Activated CD4-positive, alpha-beta T cell treated with anti-CD3 and anti-CD28 coated beads for 24 hours (primary cell): ENCODE measurements around the gene RAI2.
"Not testable (repeated sequence)": the region's sequence is repeated elsewhere in the genome, so short reads cannot be mapped to it uniquely, and the experiment has no call there.

Source experiments
- DNase-seq, 2 donors: peaks; one replicate each; pipeline ENCODE4 v3.0.0-alpha.2; 2020; ENCODE audit warnings: low read depth in 2 of 2

Gene RAI2

DNA sequence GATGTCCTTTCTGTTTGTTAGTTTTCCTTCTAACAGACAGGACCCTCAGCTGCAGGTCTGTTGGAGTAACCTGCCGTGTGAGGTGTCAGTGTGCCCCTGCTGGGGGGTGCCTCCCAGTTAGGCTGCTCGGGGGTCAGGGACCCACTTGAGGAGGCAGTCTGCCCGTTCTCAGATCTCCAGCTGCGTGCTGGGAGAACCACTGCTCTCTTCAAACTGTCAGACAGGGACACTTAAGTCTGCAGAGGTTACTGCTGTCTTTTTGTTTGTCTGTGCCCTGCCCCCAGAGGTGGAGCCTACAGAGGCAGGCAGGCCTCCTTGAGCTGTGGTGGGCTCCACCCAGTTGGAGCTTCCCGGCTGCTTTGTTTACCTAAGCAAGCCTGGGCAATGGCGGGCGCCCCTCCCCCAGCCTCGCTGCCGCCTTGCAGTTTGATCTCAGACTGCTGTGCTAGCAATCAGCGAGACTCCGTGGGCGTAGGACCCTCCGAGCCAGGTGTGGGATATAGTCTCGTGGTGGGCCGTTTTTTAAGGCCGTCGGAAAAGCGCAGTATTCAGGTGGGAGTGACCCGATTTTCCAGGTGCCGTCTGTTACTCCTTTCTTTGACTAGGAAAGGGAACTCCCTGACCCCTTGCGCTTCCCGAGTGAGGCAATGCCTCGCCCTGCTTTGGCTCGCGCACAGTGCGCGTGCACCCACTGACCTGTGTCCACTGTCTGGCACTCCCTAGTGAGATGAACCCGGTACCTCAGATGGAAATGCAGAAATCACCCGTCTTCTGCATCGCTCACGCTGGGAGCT, 74.3 kb downstream of the RAI2 start:
- not testable (repeated sequence) for DNase-seq

DNA sequence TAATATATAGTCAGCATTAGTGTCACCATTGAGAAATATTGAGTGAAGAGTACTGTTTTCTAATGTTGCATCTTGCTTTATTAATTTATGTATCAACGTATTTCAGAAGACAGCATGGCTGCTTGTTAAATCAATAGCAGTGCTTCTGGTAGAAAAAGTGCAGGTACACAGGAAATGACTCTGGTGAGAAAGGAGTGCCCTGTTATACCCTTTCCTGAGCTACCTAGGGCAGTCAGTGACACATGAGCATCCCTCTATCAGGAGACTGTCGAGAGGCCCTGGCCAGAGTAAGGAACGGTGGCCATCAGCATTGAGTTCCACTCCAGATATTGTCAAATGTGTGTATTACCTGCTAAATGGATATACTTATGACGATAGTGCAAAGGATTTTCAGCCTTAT, 81.7 kb downstream of the RAI2 start:
- DNase-seq: no peak

DNA sequence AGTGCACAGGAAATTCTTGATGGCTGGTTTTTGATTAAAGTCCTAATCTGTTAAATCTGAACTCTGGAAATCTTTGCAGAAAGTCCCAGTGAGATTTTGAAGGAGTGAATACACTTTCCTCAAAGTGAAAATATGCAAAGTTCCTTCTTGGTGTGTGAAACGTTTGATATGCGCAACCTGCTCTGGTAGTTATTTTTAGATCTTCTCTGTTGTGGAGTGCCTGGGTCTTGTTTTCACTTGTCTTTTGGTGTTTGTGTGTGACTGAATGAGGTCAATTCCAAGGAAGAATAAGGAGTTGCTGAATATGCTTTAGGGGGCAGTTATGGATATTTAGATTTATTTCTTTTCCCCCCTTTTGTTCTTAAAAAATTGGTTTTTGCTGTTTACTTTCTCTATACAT, 82.1 kb downstream of the RAI2 start:
- DNase-seq: no peak

DNA sequence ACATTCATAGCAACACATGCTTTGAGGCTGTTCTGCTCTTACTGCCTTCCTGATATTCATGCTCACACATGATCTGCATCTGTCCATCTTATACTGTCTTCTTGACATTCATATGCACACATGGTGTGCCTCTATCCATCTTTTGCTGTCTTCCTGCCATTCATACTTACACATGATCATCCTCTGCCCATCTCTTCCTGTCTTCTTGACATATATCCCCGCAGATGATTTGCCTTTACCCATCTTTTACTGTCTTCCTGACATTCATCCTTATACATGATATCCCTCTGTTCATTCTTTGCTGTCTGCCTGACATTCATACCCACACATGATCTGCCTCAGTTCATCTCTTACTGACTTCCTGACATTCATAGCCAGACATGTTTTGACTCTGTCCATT, 87.0 kb downstream of the RAI2 start:
- no peak for DNase-seq

DNA sequence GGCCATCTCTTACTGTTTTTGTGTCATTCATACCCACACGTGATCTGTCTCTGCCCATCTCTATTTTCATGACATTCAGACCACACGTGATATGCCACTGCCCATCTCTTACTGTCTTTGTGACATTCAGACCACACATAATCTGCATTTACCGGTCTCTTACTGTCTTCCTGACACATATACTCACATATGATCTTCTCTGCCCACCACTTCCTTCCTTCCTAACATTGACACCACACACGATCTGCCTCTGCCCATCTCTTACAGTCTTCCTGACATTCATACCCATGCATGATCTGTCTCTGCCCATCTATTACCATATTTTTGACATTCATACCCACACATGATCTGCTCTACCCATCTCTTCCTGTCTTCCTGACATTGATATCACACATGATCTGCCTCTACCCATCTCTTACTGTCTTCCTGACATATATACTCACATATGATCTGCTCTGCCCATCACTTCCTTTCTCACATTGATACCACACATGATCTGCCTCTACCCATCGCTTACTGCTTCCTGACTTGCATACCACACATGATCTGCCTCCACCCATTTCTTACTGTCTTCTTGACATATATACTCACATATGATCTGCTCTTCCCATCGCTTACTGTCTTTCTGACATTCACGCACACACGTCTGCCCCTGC, 87.7 kb downstream of the RAI2 start:
- no peak for DNase-seq

DNA sequence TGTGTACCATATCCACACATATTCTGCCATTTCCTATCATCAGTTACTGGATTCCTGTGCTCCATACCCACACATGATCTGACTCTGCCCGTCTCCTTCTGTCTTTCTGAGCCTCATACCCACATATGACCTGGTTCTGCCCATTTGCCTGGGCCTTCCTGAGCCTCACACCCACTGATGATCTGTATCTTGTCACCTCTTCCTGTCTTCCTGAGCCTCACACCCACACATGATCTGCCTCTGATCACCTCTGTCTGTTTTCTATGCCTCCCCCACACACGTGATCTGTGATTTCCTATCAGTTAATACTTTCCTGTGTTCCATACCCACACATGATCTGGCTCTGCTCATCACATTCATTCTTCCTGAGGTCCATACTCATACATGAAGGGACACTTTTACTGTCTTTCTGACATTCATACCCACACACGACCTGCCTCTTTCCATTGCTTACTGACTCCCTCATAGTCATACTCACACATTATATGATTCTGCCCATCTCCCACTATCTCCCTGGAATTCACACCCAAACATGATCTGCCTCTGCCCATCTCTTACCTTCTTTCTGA, 91.3 kb downstream of the RAI2 start:
- DNase-seq: no peak

DNA sequence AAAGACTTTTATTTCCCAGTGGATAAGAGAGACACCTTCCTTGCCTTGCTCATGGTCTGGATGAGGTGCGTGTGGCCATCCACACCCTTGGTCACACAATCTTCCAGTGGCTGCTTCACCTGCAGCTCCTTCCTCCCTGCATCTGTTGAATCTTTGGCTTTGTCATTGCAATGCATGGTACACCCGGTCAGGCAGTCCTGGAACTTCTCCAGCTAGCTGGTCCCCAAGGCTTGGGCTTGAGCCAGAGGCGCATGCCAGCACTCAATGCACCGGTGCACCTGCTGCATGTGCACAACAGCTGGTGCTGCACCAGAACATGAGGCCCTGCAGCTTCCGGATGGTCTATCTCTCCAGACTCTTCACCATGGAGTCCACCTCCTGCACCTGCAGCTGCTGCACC, 92.1 kb downstream of the RAI2 start:
- no peak for DNase-seq

DNA sequence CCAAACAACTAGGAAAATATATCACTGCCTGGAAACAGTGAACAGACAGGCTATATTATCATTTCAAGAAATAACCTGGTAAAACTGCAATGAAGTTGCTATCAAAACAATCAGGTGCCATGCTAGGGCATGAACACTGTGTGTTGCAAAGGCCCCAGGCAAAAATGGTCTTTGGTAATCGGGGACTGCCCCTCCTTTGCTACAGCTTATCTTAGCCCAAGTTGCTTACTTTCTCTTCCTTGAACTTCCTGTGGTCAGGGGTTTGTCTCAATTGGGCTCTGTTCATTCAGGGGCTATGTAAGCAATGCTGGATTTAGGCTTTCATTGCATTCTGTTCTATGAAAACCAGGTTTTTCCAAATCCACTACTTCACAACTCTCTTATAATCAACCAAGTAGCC, 93.4 kb downstream of the RAI2 start:
- no peak for DNase-seq

DNA sequence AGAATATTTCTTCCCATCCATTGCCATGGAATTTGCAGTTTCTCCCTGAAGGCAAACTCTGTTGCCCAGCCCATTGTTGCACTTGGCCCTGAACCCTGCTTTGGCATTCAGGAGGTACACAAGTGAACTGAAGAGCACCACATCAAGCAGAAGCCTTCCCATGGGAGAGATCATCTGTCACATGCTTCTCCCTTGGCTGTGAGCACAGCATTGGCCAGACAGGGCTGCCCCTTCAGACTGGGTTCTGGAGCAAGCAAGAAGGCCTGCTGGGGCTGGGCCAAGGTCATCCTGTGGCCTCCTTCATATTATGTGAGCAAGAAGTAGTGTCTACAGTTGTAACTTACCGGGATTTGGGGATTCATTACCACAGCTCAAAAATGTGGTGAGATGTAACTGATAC, 101.1 kb downstream of the RAI2 start:
- no peak for DNase-seq

DNA sequence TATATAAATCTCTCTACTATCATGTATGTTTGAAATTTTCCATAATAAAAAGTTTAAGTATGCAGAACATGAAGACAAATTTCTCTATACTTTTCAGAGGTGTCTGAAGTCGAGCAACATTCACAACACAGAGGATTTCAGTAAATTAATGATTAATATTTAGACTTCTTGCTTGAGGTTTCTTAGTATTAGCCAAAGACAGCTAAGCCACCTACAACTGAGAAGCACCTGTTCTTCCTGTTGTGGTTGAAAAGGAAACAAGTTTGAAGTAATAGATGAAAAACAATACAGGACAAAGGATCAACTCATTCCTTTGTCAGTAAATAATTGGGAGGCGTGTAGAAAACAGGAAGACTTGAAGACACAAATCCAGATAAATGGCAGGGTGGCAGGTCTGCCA, 102.7 kb downstream of the RAI2 start:
- no peak for DNase-seq

DNA sequence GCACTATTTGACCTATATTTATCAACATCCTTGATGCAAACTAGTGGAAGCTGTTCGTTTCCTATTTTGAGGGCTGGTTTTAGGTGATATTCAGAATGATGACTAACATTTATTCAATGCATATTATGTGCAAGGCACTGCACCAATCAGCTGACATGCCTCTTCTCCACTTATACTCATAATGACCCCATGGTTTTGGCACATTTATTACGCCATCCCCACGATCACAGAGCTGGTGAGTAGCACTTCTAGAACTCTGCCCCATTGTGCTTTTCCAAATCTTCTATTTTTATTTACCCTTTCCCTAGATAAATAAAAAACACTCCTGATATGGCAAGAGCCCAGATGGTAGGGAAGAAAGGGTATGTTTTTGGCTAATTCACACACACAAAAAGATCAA, 110.7 kb downstream of the RAI2 start:
- no peak for DNase-seq
